ENCODE results near the gene SPEF2. TPM values are rescaled to one million over a fixed set of nuclear protein-coding genes. Genes with fewer than 3 reads are reported as not detected.

The SPEF2 gene
- polyA plus RNA-seq, 1 donor (not counting 4 experiments of a cell fraction or from before 2014, with no cell fraction given) = 1.6 TPM

GRCh38 chr5:35735718-35736117 lies 118.1 kb downstream of the SPEF2 start:
- Histone ChIP-seq H3K27me3 (ENCODE audit: control insufficient read depth, extremely low read depth, insufficient read depth, low read length) (no peaks in the 10 kb centered on the region), H3K36me3 (ENCODE audit: control insufficient read depth in 2 of 2, extremely low read depth in 1 of 2, insufficient read depth in 2 of 2, low read length in 2 of 2) (no peaks in the 10 kb centered on the region), H3K4me2 (ENCODE audit: control insufficient read depth, extremely low read depth, insufficient read depth, low read depth, low read length) (no peak overlapping the region), H3K79me2 (ENCODE audit: control insufficient read depth, insufficient read depth, low read length) (no peaks in the 10 kb centered on the region), H3K27ac (ENCODE audit: control insufficient read depth, insufficient read depth, low read length) (no peak overlapping the region), H3K4me3 (ENCODE audit: control insufficient read depth in 2 of 3, extremely low read depth in 1 of 3, insufficient read depth in 2 of 3, low read depth in 1 of 3, low read length in 3 of 3) (no peak overlapping the region), H3K4me1 (ENCODE audit: control insufficient read depth, extremely low read depth, insufficient read depth, low read length) (no peaks in the 10 kb centered on the region), H3K9me1 (ENCODE audit: control insufficient read depth, extremely low read depth, insufficient read depth, low read length) (no peaks in the 10 kb centered on the region), H3K9me3 (ENCODE audit: control insufficient read depth, low read depth, low read length) (no peaks in the 10 kb centered on the region), H4K20me1 (ENCODE audit: control insufficient read depth, extremely low read depth, insufficient read depth, low read length) (no peaks in the 10 kb centered on the region), H3K9ac (ENCODE audit: control insufficient read depth, extremely low read depth, insufficient read depth, low read length) (no peak overlapping the region), H2AFZ (ENCODE audit: control insufficient read depth, low read length) (no peak overlapping the region)
- dilution Hi-C loops (cut with MboI; ENCODE audit: extremely low pct_ligation_motif_present, low sequenced_read_pairs) = no loop called here
- TF ChIP-seq EZH2 (IDR thresholded peaks at IDR 0.05; ENCODE audit: low read length) (no peak), CTCF (optimal IDR thresholded peaks at IDR 0.05 in 1 of 3, IDR thresholded peaks at IDR 0.05 in 1 of 3, conservative IDR thresholded peaks at IDR 0.05 in 1 of 3; ENCODE audit: extremely low read depth in 1 of 3, insufficient read depth in 2 of 3, low read length in 3 of 3) (no peak)
- FAIRE-seq (no peak), DNase-seq (ENCODE audit: low read depth, low spot score) (no peak)

- no peaks in the 10 kb centered on the region for H3K36me3 ChIP-seq (ENCODE audit: control insufficient read depth in 2 of 2, extremely low read depth in 1 of 2, insufficient read depth in 2 of 2, low read length in 2 of 2)
- H3K79me2 ChIP-seq (ENCODE audit: control insufficient read depth, insufficient read depth, low read length) = no peaks in the 10 kb centered on the region
- H3K4me2 ChIP-seq (ENCODE audit: control insufficient read depth, extremely low read depth, insufficient read depth, low read depth, low read length) = no peak overlapping the region
- H3K4me3 ChIP-seq (ENCODE audit: control insufficient read depth in 2 of 3, extremely low read depth in 1 of 3, insufficient read depth in 2 of 3, low read depth in 1 of 3, low read length in 3 of 3) = no peak overlapping the region
- TF ChIP-seq EZH2 (IDR thresholded peaks at IDR 0.05; ENCODE audit: low read length) (no peak), CTCF (optimal IDR thresholded peaks at IDR 0.05 in 1 of 3, IDR thresholded peaks at IDR 0.05 in 1 of 3, conservative IDR thresholded peaks at IDR 0.05 in 1 of 3; ENCODE audit: extremely low read depth in 1 of 3, insufficient read depth in 2 of 3, low read length in 3 of 3) (no peak)
- H3K27ac ChIP-seq (ENCODE audit: control insufficient read depth, insufficient read depth, low read length) = no peak overlapping the region
- dilution Hi-C loops (cut with MboI; ENCODE audit: extremely low pct_ligation_motif_present, low sequenced_read_pairs) = no loop called here
- H3K9me1 ChIP-seq (ENCODE audit: control insufficient read depth, extremely low read depth, insufficient read depth, low read length) = no peaks in the 10 kb centered on the region
- H3K4me1 ChIP-seq (ENCODE audit: control insufficient read depth, extremely low read depth, insufficient read depth, low read length) = no peaks in the 10 kb centered on the region
- H3K9me3 ChIP-seq (ENCODE audit: control insufficient read depth, low read depth, low read length) = no peaks in the 10 kb centered on the region
- no peak overlapping the region for H2AFZ ChIP-seq (ENCODE audit: control insufficient read depth, low read length)
- no peaks in the 10 kb centered on the region for H4K20me1 ChIP-seq (ENCODE audit: control insufficient read depth, extremely low read depth, insufficient read depth, low read length)
- no peak overlapping the region for H3K9ac ChIP-seq (ENCODE audit: control insufficient read depth, extremely low read depth, insufficient read depth, low read length)
- no peak for DNase-seq (ENCODE audit: low read depth, low spot score)
- no peaks in the 10 kb centered on the region for H3K27me3 ChIP-seq (ENCODE audit: control insufficient read depth, extremely low read depth, insufficient read depth, low read length)
- no peak for FAIRE-seq
Observed at GRCh38 chr5:35736280-35736679, 118.6 kb downstream of the SPEF2 start.
